Activated B cell treated with CpG ODN at 0.5 μM for 24 hours (primary cell): Measurements from ENCODE around the gene NHSL1. TPM values are rescaled to one million over a fixed set of nuclear protein-coding genes. Genes with fewer than 3 reads are reported as not detected.

ENCODE experiments used
- ATAC-seq: fragments of 200-7000 bp; cut with Tn5 transposase; one replicate; pipeline ENCODE4 v1.10.0; 2021; ENCODE audit warnings: low read depth, mild to moderate bottlenecking, moderate library complexity
- CTCF ChIA-PET: fragments of 350-600 bp; sonication (Branson Sonifier 250); formaldehyde crosslinking; loops from one replicate; lab custom pipeline; 2021; ENCODE audit warnings: antibody characterized with exemption; lab: Charles Lee
- POLR2A ChIA-PET: fragments of 350-600 bp; sonication (Branson Sonifier 250); formaldehyde crosslinking; loops from one replicate; lab custom pipeline; 2021; ENCODE audit warnings: antibody characterized with exemption; lab: Charles Lee
- DNase-seq: peaks from one replicate; pipeline ENCODE4 v3.0.0; 2022
- H3K27ac Mint-ChIP-seq: one replicate; pipeline ENCODE4 v1.8.0; 2020; ENCODE audit warnings: mixed read lengths
- H3K27me3 Mint-ChIP-seq: one replicate; pipeline ENCODE4 v1.8.0; 2021; ENCODE audit warnings: mixed read lengths
- H3K36me3 Mint-ChIP-seq: one replicate; pipeline ENCODE4 v1.8.0; 2021; ENCODE audit warnings: low read depth, mixed read lengths
- H3K4me1 Mint-ChIP-seq: one replicate; pipeline ENCODE4 v1.8.0; 2021; ENCODE audit warnings: mixed read lengths
- H3K4me3 Mint-ChIP-seq: one replicate; pipeline ENCODE4 v1.8.0; 2020; ENCODE audit warnings: mild to moderate bottlenecking, mixed read lengths
- H3K9me3 Mint-ChIP-seq: one replicate; pipeline ENCODE4 v1.8.0; 2020; ENCODE audit warnings: mixed read lengths
- CTCF ChIP-seq: fragments of 200-600 bp; IDR thresholded peaks from one replicate; pipeline ENCODE4 v1.8.0; 2022; ENCODE audit warnings: antibody characterized with exemption, mild to moderate bottlenecking
- intact Hi-C: fragments of 100-400 bp; cut with micrococcal nuclease; formaldehyde crosslinking; loops from one replicate; pipeline ENCODE4 v1.15.1; 2024
- total RNA-seq: library from RNA; stranded (reverse); gene quantifications from 2 replicates; pipeline ENCODE4 v1.2.3, GENCODE V29; 2022

NHSL1 gene
- total RNA-seq, 1 donor from 2014 or later: 1.4 TPM

- H3K4me1 Mint-ChIP-seq: no peaks in the 10 kb centered on the region
- no peak overlapping the region for H3K4me3 Mint-ChIP-seq
- intact Hi-C loops: no loop called here
- H3K36me3 Mint-ChIP-seq: no peaks in the 10 kb centered on the region
- ATAC-seq: no peak
- DNase-seq: no peak
- H3K27me3 Mint-ChIP-seq: peaks cover 20% of the 10 kb centered on the region
- CTCF ChIA-PET: interaction anchor here (1.4 kb wide), 1 partner anchor 57 kb away, joined by 6 read pairs; no protein-coding TSS in a partner anchor
- H3K27ac Mint-ChIP-seq: no peak overlapping the region
- no peak for TF ChIP-seq CTCF
- H3K9me3 Mint-ChIP-seq: no peaks in the 10 kb centered on the region
- POLR2A ChIA-PET: interaction anchor here (0.6 kb wide), 1 partner anchor 28 kb away, joined by 4 read pairs; no protein-coding TSS in a partner anchor
Measured at GRCh38 chr6:138486249-138487101, 12.8 kb downstream of the NHSL1 start.

GRCh38 chr6:138485586-138486248 is 13.6 kb downstream of the NHSL1 start:
- no peak overlapping the region for H3K27ac Mint-ChIP-seq
- peaks cover 20% of the 10 kb centered on the region for H3K27me3 Mint-ChIP-seq
- H3K4me3 Mint-ChIP-seq: no peak overlapping the region
- no peak for TF ChIP-seq CTCF
- intact Hi-C loops: no loop called here
- no peaks in the 10 kb centered on the region for H3K36me3 Mint-ChIP-seq
- ATAC-seq (no peak), DNase-seq (no peak)
- H3K9me3 Mint-ChIP-seq: no peaks in the 10 kb centered on the region
- ChIA-PET POLR2A (interaction anchor here (0.6 kb wide), 1 partner anchor 28 kb away, joined by 4 read pairs; no protein-coding TSS in a partner anchor), CTCF (no interaction called here)
- no peaks in the 10 kb centered on the region for H3K4me1 Mint-ChIP-seq

GRCh38 chr6:138485005-138485545 is 14.2 kb downstream of the NHSL1 start:
- ChIA-PET POLR2A (no interaction called here), CTCF (interaction anchor here (0.7 kb wide), 1 partner anchor 299 kb away, joined by 3 read pairs; no protein-coding TSS in a partner anchor)
- H3K36me3 Mint-ChIP-seq: no peaks in the 10 kb centered on the region
- peaks cover 20% of the 10 kb centered on the region for H3K27me3 Mint-ChIP-seq
- no peaks in the 10 kb centered on the region for H3K4me1 Mint-ChIP-seq
- intact Hi-C loops: no loop called here
- no peak for ATAC-seq
- no peaks in the 10 kb centered on the region for H3K9me3 Mint-ChIP-seq
- no peak for DNase-seq
- H3K4me3 Mint-ChIP-seq: no peak overlapping the region
- H3K27ac Mint-ChIP-seq: no peak overlapping the region
- no peak for TF ChIP-seq CTCF

- intact Hi-C loops: no loop called here
- ChIA-PET CTCF (interaction anchor here (0.7 kb wide), 1 partner anchor 300 kb away, joined by 3 read pairs; no protein-coding TSS in a partner anchor), POLR2A (no interaction called here)
- Mint-ChIP-seq H3K9me3 (no peaks in the 10 kb centered on the region), H3K4me1 (no peaks in the 10 kb centered on the region), H3K27ac (no peak overlapping the region), H3K36me3 (no peaks in the 10 kb centered on the region), H3K27me3 (peaks cover 19% of the 10 kb centered on the region), H3K4me3 (no peak overlapping the region)
- DNase-seq (no peak), ATAC-seq (no peak)
- TF ChIP-seq CTCF: no peak
Measured at GRCh38 chr6:138484018-138484731, 15.1 kb downstream of the NHSL1 start.
